Measurements from ENCODE around the gene LRRC4.

GRCh38 chr7:127983804-127984332 is 47.4 kb downstream of the LRRC4 start:
- TF ChIP-seq BHLHE40 (IDR thresholded peaks at IDR 0.05; ENCODE audit: borderline replicate concordance) (no peak), HDGF (IDR thresholded peaks at IDR 0.05; ENCODE audit: borderline replicate concordance) (no peak), ARNT (IDR thresholded peaks at IDR 0.05) (no peak)
